ENCODE measurements around the gene ZNF324B.

DNA sequence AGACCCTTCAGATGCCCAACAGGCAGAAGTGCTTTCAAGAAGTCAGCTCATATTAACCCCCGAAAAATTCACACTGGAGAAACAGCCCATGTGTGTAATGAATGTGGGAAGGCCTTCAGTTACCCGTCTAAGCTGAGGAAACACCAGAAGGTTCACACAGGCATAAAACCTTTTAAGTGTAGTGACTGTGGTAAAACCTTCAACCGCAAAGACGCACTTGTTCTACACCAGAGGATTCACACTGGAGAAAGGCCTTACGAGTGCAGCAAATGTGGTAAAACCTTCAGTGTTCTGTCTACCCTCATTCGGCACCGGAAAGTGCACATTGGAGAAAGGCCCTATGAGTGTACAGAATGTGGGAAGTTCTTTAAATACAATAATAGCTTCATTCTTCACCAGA, 34.4 kb upstream of the ZNF324B start:
- TF ChIP-seq POLR2A (IDR thresholded peaks at IDR 0.05; ENCODE audit: low read depth, low read length) (no peak), POLR2AphosphoS5 (IDR thresholded peaks at IDR 0.05; ENCODE audit: low read depth, low read length) (no peak), TAF1 (IDR thresholded peaks at IDR 0.05; ENCODE audit: low read depth, low read length) (no peak), SPI1 (IDR thresholded peaks at IDR 0.05; ENCODE audit: low read depth, low read length) (no peak)

Measured in GM12891 (cell line).